Sigmoid colon (tissue), 7 donors: ENCODE results near the gene TSPAN5. TPM values are rescaled to one million over a fixed set of nuclear protein-coding genes. Genes with fewer than 3 reads are reported as not detected.
"Not testable (repeated sequence)": the region's sequence is repeated elsewhere in the genome, so short reads cannot be mapped to it uniquely, and the experiment has no call there.

ENCODE experiments used
- DNase-seq: peaks from one replicate; pipeline ENCODE4 v3.0.0-alpha.2; 2019
- H3K27ac ChIP-seq, 4 donors: fragments of 200-600 bp; sonication (generic); one replicate each; pipeline ENCODE4 v1.5.1; 2016 to 2019; ENCODE audit warnings: mild to moderate bottlenecking in 1 of 4
- H3K27me3 ChIP-seq, 3 donors: fragments of 200-600 bp; sonication (generic); one replicate each; pipeline ENCODE4 v1.5.1; 2019; ENCODE audit warnings: mild to moderate bottlenecking in 1 of 3
- H3K36me3 ChIP-seq, 4 donors: fragments of 200-600 bp; sonication (generic); one replicate each; pipeline ENCODE4 v1.5.1; 2016 to 2019
- H3K4me1 ChIP-seq, 4 donors: fragments of 200-600 bp; sonication (generic); one replicate each; pipeline ENCODE4 v1.5.1; 2017 to 2019
- H3K4me3 ChIP-seq, 4 donors: fragments of 200-600 bp; sonication (generic); one replicate each; pipeline ENCODE4 v1.5.1; 2017 to 2019; ENCODE audit warnings: mild to moderate bottlenecking in 2 of 4, moderate library complexity in 1 of 4
- H3K9me3 ChIP-seq, 4 donors: fragments of 200-600 bp in 3 of 4; sonication (generic) in 3 of 4; one replicate each; pipeline versions ENCODE4 v1.5.1 to v1.6.1; 2013 to 2019
- CTCF ChIP-seq, 4 experiments: fragments of 450-650 bp in 3 of 4; fragments of 200-600 bp in 1 of 4; IDR thresholded peaks; one replicate each; pipeline ENCODE4 v1.5.1; 2016 to 2019; ENCODE audit warnings: antibody characterized with exemption in 4 of 4, mild to moderate bottlenecking in 3 of 4, moderate library complexity in 2 of 4
- EP300 ChIP-seq, 4 donors: sonication (generic); formaldehyde crosslinking; IDR thresholded peaks; one replicate each; pipeline ENCODE4 v1.6.1; 2017; ENCODE audit warnings: antibody characterized with exemption in 4 of 4
- POLR2A ChIP-seq, 2 donors: fragments of 450-650 bp; IDR thresholded peaks; one replicate each; pipeline ENCODE4 v1.6.1; 2016; ENCODE audit warnings: antibody characterized with exemption in 2 of 2, mild to moderate bottlenecking in 2 of 2, moderate library complexity in 2 of 2
- POLR2AphosphoS5 ChIP-seq, 4 donors: sonication (generic); formaldehyde crosslinking; IDR thresholded peaks; one replicate each; pipeline ENCODE4 v1.6.1; 2017; ENCODE audit warnings: antibody characterized with exemption in 4 of 4
- WGBS, 2 donors: extraction: QIAGEN DNeasy Blood & Tissue Kit; methylation state at CpG; one replicate each; pipeline ENCODE4 v1.1.7; 2013; 5-methylcytosine and 5-hydroxymethylcytosine counted together
- intact Hi-C: fragments of 100-400 bp; cut with DNase I; formaldehyde crosslinking; loops from one replicate; pipeline ENCODE4 v1.15.1; 2023
- polyA plus RNA-seq, 3 donors: library from polyadenylated mRNA; stranded (reverse); fragments of 200-250 nt; gene quantifications; one replicate each; pipeline ENCODE4 v1.2.3, GENCODE V29; 2013
- total RNA-seq, 4 donors: library from RNA; depleted of rRNA; stranded (reverse); fragments of >200 nt; gene quantifications; one replicate each; pipeline ENCODE4 v1.1.0, GENCODE V29; 2016
- donor health status: healthy with polysubstance abuse.
- donor health status: Bipolar disorder and iron deficiency.
- donor health status: healthy.

Gene TSPAN5
- total and polyA plus RNA-seq, 7 donors: 1.2 to 18.6 (median 11.2) TPM

GRCh38 chr4:98462487-98462886 lies 195.9 kb downstream of the TSPAN5 start:
- H3K4me1 ChIP-seq: peaks cover 0 to 4% (median 4%) of the 10 kb centered on the region in 4 donors
- H3K36me3 ChIP-seq: no peaks in the 10 kb centered on the region
- TF ChIP-seq EP300 (IDR thresholded peaks at IDR 0.05) (no peak), CTCF (IDR thresholded peaks at IDR 0.05) (no peak), POLR2AphosphoS5 (IDR thresholded peaks at IDR 0.05) (no peak)
- H3K9me3 ChIP-seq: no peaks in the 10 kb centered on the region
- H3K4me3 ChIP-seq: no peak overlapping the region
- no peak for DNase-seq
- no peaks in the 10 kb centered on the region for H3K27me3 ChIP-seq
- no peak overlapping the region for H3K27ac ChIP-seq
- intact Hi-C loops: loop anchor here (10.0 kb wide), 1 partner anchor 1002 kb away; no protein-coding TSS in a partner anchor

GRCh38 chr4:98461121-98461865 lies 197.1 kb downstream of the TSPAN5 start:
- whole genome bisulfite sequencing, 2 donors: 78 to 92% methylated on average over 2 of the region's 2 CpGs
- H3K4me3 ChIP-seq, H3K27ac ChIP-seq, H3K4me1 ChIP-seq, H3K36me3 ChIP-seq, H3K27me3 ChIP-seq, H3K9me3 ChIP-seq, DNase-seq: not testable (repeated sequence)
- intact Hi-C loops: loop anchor here (10.0 kb wide), 1 partner anchor 1004 kb away; no protein-coding TSS in a partner anchor

- H3K27me3 ChIP-seq, H3K4me1 ChIP-seq, H3K36me3 ChIP-seq, DNase-seq, H3K4me3 ChIP-seq, intact Hi-C loops, H3K27ac ChIP-seq, H3K9me3 ChIP-seq: not testable (repeated sequence)
- 95 to 97% methylated on average over 9 of the region's 9 CpGs for WGBS, 2 donors
Measured at GRCh38 chr4:98457422-98457821, 201.0 kb downstream of the TSPAN5 start.

GRCh38 chr4:98452091-98452490 lies 206.3 kb downstream of the TSPAN5 start:
- WGBS, 2 donors: 90 to 92% methylated on average over 3 of the region's 3 CpGs

GRCh38 chr4:98448908-98449307 lies 209.5 kb downstream of the TSPAN5 start:
- no peak for TF ChIP-seq EP300 (IDR thresholded peaks at IDR 0.05)
- TF ChIP-seq POLR2AphosphoS5 (IDR thresholded peaks at IDR 0.05): no peak
- no peak for TF ChIP-seq POLR2A (IDR thresholded peaks at IDR 0.05)
- no peak for TF ChIP-seq CTCF (IDR thresholded peaks at IDR 0.05)
- intact Hi-C loops: no loop called here
- DNase-seq: no peak
- Histone ChIP-seq H3K4me3 (no peak overlapping the region), H3K36me3 (no peaks in the 10 kb centered on the region), H3K27ac (no peak overlapping the region), H3K9me3 (peaks cover 0 to 3% (median 0%) of the 10 kb centered on the region in 4 donors), H3K4me1 (no peaks in the 10 kb centered on the region), H3K27me3 (no peaks in the 10 kb centered on the region)

More at GRCh38 chr4:98452091-98452490, 206.3 kb downstream of the TSPAN5 start:
- Histone ChIP-seq H3K4me3 (no peak overlapping the region), H3K27me3 (no peaks in the 10 kb centered on the region), H3K4me1 (no peaks in the 10 kb centered on the region), H3K27ac (no peak overlapping the region), H3K36me3 (no peaks in the 10 kb centered on the region), H3K9me3 (peaks cover 0 to 3% (median 0%) of the 10 kb centered on the region in 4 donors)
- no peak for DNase-seq
- intact Hi-C loops: no loop called here
- TF ChIP-seq POLR2A (IDR thresholded peaks at IDR 0.05) (no peak), EP300 (IDR thresholded peaks at IDR 0.05) (no peak)

GRCh38 chr4:98447648-98448047 lies 210.8 kb downstream of the TSPAN5 start:
- H3K27ac ChIP-seq: no peak overlapping the region
- H3K36me3 ChIP-seq: peaks cover 0 to 8% (median 0%) of the 10 kb centered on the region in 4 donors
- 71 to 94% methylated on average over 5 of the region's 5 CpGs for WGBS, 2 donors
- H3K9me3 ChIP-seq: peaks cover 0 to 3% (median 0%) of the 10 kb centered on the region in 4 donors
- H3K4me3 ChIP-seq: no peak overlapping the region
- H3K4me1 ChIP-seq: no peaks in the 10 kb centered on the region
- H3K27me3 ChIP-seq: no peaks in the 10 kb centered on the region
- TF ChIP-seq CTCF (IDR thresholded peaks at IDR 0.05) (no peak), EP300 (IDR thresholded peaks at IDR 0.05) (no peak), POLR2AphosphoS5 (IDR thresholded peaks at IDR 0.05) (no peak), POLR2A (IDR thresholded peaks at IDR 0.05) (no peak)
- intact Hi-C loops: no loop called here
- no peak for DNase-seq
